GM19240 (cell line): ENCODE results near the gene KLF13.

Experiments used
- DNase-seq: peaks from one replicate; pipeline ENCODE4 v3.0.0; 2011; ENCODE audit warnings: low spot score; ENCODE audit not compliant: insufficient read length

KLF13 gene

DNA sequence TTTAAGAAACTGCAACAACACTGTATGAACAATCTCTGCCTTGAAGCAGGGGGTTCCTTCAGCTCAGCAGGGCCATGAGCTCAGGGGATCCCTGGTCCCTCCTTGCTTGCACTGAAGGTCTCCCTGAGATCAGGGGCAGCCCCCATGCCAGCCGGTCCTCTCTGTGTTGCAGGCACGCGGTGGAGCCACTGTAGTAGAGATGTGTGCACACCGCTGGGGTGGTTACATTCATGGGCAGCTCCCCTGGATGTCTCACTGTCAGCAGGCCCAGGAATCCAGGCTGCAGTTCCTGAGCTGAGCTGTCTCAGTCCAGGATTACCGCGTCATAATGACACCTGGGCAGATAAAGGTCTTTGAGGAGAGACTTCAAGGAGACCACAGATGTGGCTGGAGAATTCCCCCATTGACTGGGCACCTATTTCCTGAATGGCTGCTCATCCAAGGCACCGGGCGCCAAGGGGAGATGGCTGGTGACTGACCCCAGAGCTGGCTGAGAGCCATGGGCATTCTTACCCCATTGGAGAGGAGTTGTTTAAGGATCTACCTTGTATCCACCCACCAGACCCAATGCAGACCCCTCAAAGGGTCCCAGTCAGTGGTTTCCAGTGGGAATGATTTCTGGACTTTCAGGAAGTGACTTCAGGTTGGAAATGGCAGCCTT is 10.4 kb upstream of the KLF13 start:
- no peak for DNase-seq

- no peak for DNase-seq
These were observed 9.6 kb upstream of the KLF13 start for GRCh38 chr15:31317017-31317416.

- no peak for DNase-seq
These were observed 9.0 kb upstream of the KLF13 start for GRCh38 chr15:31317421-31318327.

GRCh38 chr15:31318429-31318828 is 8.2 kb upstream of the KLF13 start:
- no peak for DNase-seq

DNA sequence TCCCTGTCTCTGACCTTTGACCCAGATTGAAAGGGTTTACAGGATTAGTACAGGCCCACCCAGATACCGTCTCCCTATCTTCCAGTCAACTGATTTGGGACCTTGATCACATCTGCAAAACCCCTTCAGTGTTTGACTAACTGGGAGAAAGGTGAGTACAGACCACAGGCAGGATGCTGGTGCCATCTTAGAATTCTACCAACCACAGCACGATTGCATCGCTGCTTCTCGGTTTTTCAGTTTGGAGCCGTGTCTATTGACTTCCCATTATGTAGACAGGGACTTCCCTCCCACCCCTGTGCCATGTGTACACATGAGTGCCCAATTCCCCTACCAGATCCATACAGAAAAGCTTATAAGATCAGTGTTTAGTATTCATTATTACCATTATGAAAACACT is 6.6 kb upstream of the KLF13 start:
- DNase-seq, result no peak

DNA sequence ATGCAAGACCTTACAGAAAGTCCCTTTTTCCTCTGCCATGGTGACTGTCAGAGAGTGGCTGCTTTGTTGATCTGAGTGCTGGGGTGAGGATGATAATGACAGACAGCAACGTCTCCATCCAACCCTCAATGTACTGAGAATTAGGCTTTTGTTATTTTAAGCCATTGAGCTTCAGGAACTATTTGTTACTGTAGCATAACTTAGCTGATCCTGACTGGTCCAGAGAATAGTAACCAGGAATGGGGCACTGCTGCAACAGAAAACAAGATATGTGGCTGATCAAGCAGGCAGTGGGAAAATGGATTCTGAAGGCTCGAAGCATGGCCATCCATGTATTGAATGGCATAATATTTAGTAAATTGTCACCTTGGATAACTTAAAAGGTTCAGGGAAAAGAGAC is 5.2 kb upstream of the KLF13 start:
- no peak for DNase-seq

DNA sequence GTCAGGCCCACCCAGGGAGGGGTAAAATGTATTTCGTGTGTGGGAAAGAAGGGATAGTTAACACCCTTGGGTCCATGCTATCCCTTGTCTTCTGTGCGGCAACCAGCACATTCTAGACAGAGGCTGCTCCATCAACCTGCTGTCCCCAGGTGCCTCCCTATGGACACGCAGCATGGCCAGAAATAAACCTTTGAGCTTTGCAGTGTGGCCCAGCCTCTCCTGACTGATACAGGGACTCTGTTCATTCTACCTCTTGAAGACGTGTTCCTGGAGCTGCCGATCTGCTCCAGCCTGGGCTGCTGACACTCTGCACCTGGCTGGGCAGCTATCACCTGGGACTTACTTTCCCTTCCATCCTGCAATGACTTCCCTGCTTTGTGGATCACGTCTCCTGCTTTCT is 4.1 kb upstream of the KLF13 start:
- no peak for DNase-seq

- no peak for DNase-seq
These were observed 3.0 kb upstream of the KLF13 start for GRCh38 chr15:31323627-31324026.

DNA sequence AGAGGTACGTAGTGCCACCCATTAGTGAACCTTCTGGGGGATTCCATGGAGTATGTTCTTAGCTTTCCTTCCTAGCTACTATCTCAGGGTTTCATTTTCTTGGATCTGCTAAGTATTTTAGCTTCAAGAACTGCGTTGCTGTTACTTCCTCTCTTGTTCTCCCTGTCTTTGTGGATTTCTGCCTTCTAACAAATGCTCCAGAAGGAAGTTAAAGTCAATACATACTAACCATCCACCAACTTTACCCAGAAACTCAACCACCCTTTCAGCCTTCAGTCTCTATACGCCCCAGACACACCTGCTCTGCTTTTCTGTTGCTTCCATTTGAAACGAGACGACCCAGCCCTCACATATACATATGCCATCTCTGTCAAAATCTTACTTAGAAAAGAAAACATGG is 2.4 kb upstream of the KLF13 start:
- DNase-seq, result no peak

- no peak for DNase-seq
These were observed 1.6 kb upstream of the KLF13 start for GRCh38 chr15:31324806-31325594.

DNA sequence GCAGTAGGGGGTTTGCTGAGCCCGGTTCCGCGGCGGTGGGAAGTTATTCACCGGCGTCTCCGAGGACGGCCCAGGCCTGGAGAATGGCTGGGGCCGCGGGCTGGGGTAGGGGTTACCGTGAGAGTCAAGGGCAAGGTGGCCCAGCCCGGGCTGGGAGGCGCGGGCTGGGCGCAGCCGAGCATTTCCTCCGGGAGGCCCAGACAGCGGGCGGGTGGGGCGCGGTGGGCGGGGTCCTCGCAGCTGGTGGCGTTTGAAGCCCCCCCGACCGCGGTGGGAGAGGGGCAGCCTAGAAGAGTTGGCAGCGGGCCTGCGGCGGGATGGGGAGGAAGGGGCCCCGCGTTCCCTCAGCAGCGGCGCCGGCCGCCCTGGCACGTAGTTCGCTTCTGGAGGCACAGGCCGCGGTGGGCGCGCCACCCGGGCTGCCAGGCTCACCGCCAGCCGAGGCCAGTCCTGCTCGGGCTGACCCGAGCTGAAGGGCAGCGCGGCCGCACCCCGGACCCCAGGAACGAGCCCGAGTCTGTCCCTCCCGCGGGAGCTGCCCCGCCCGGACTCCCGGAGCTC is 960 bp upstream of the KLF13 start:
- DNase-seq, result no peak

DNA sequence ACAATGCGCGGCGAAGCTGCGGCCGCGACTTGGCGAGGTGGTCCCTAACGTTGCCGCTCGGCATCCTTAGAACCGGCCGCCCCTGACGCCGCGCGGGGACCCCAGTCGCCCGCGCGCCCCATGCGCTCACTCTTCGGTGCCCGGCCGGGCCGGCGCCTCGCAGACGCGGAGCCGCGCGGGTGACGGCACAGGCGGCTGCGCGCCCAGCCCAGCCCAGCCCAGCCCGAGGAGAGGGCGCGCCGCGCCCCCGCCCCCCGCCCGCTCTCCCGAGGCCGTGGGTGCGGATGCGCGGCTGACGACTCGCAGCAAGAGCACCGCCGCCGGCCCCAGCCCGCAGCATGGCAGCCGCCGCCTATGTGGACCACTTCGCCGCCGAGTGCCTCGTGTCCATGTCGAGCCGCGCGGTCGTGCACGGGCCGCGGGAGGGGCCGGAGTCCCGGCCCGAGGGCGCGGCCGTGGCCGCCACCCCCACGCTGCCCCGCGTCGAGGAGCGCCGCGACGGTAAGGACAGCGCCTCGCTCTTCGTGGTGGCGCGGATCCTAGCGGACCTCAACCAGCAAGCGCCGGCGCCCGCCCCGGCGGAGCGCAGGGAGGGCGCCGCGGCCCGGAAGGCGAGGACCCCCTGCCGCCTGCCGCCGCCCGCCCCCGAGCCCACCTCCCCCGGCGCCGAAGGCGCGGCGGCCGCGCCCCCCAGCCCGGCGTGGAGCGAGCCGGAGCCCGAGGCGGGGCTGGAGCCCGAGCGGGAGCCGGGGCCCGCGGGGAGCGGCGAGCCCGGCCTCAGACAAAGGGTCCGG is 437 bp downstream of the KLF13 start:
- peak; percentile 45 for DNase-seq

DNA sequence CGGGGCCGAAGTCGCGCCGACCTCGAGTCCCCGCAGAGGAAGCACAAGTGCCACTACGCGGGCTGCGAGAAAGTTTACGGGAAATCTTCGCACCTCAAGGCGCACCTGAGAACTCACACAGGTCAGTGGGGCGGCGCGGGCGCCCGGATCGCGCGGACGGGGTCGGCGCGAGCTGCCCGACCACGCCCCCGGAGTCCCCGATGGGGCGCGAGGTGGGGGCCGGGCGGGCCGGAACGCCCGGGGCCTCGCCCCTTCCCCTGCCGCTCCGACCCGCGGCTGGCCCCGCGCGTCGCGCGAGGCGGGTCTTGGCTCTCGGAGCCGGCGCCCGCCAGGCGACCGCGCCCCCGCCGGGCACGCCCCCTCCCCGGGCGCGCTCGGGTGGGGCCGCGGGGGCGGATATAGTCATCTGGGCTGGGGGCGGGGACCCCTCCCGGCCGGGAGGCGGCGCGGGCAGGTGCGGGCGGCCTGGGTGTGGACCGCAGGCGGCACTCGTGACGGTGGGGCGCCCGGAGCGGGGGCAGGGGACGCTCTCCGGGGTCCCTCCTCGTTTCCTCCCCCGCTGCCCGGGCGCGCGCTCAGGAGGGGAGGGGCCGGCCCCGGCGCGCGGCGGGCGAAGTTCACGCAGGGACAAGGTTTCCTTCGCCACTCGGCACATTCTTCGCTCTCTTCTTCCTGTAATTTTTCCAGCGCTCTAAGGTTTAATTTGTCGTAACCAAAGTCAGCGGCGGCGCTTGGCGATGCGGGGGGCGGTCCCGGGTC is 1.2 kb downstream of the KLF13 start:
- no peak for DNase-seq

DNA sequence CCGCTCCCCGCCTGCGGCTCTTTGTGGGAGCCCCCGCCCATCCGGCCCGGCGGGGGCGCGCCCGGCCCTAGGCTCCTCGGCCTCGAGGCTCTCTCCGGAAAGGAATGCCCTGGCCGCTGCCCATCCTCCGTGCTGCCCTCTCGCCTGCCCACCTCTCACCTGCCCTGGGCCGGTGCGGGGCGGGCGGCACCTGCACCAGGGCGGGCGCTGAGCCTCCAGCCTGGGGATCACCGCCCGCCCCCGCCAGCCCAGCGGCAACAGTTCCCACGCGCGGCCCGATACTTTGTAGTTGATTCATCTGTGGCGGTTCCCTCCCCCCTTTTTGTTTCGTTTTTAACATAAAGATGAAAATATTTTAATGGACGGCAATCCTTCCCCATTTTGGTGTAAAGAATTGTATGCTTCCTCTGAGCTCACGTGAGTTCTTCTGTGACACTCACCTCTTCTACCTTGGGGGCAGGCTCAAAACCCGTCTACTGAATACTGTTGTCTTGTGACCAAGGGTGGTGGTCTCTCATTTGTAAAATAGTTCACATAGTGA is 1.9 kb downstream of the KLF13 start:
- DNase-seq, result no peak

DNA sequence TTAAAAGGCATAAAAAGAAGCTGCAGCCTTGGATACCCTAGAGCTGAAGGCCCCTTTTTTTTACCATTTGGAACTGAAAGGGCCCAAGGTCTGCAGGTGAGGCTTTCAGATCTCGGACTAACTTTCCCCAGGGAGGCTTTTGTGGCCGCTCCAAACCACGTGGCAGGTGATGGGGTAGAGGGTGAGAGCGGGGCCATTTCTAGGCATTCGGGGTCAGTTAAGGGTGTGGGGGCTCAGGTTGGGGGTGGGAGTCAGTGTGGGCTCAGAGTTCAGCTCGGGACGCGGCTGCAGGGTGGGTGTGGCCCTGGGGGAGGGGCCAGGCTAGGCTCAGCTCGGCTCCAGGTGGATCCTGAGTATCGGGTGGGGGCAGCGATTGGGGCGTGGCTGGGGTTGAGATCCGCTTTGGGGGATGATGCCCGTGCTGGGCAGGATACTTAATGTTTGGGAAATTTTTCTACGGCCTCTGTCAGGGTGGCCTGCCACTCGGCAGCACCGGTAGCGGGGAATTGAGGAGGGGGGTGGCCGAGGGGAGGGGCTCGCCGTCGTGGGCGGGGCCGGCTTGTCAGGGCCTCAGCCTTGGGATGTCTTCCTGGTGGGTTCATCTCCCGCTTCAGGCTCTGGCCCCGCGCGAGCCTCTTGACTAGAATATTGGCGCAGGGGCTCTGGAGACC is 2.5 kb downstream of the KLF13 start:
- no peak for DNase-seq

GRCh38 chr15:31329640-31330010 is 3.0 kb downstream of the KLF13 start:
- no peak for DNase-seq

- DNase-seq, result no peak
These were observed 3.6 kb downstream of the KLF13 start for GRCh38 chr15:31330111-31330785.

DNA sequence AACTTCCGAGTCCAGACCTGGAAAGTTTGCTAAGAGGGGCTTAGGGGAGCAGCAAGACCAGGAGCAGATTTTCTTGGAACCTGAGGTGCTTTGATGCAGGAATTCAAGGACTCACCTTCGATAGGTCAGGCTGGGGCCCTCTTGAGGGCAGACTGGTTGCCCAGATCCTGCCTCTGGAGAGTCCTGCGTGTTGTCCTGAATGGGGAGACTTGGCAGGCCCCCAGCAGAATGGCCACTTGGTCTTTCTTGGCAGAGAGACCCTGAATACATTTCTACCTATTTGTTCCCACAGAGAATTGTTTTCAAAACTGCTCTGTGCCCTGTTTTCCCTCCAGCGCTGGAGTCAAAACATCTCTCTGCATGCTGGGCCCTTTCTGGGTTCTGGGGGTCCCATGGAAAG is 4.2 kb downstream of the KLF13 start:
- DNase-seq, result no peak

GRCh38 chr15:31331389-31331788 is 4.8 kb downstream of the KLF13 start:
- no peak for DNase-seq
